Measurements from ENCODE around the gene XPO5.

DNA sequence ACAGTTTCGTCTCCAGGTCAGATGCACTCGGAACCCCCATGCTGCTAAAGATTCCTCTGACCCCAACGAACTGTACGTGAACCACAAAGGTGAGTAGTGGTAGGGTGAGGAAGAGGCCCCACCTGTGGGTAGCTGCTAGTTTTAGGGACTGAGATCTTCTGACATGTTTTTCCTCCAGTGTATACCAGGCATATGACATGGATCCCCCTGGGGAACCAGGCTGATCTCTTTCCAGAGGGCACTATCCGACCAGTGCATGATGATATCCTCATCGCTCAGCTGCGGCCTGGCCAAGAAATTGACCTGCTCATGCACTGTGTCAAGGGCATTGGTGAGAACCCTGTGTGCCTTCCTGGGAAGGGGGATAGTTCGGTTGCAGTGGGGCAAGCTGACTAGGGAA, 55.7 kb downstream of the XPO5 start:
- TF ChIP-seq, protein P1, sequence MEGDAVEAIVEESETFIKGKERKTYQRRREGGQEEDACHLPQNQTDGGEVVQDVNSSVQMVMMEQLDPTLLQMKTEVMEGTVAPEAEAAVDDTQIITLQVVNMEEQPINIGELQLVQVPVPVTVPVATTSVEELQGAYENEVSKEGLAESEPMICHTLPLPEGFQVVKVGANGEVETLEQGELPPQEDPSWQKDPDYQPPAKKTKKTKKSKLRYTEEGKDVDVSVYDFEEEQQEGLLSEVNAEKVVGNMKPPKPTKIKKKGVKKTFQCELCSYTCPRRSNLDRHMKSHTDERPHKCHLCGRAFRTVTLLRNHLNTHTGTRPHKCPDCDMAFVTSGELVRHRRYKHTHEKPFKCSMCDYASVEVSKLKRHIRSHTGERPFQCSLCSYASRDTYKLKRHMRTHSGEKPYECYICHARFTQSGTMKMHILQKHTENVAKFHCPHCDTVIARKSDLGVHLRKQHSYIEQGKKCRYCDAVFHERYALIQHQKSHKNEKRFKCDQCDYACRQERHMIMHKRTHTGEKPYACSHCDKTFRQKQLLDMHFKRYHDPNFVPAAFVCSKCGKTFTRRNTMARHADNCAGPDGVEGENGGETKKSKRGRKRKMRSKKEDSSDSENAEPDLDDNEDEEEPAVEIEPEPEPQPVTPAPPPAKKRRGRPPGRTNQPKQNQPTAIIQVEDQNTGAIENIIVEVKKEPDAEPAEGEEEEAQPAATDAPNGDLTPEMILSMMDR (IDR thresholded peaks at IDR 0.05): no peak
- TF ChIP-seq POLR2AphosphoS5 (IDR thresholded peaks at IDR 0.05; ENCODE audit: low read depth, low read length): no peak

All from Panc1 (cell line).